Neural crest cell (in vitro differentiated cells): ENCODE results near the gene PMFBP1. TPM values are rescaled to one million over a fixed set of nuclear protein-coding genes. Genes with fewer than 3 reads are reported as not detected.

ENCODE experiments used
- DNase-seq: peaks from one replicate; pipeline ENCODE4 v3.0.0; 2021; ENCODE audit warnings: low read depth, mixed read lengths, low spot score
- H3K27ac Mint-ChIP-seq: one replicate; pipeline ENCODE4 v1.8.0; 2021; ENCODE audit warnings: mild to moderate bottlenecking, mixed read lengths; ENCODE audit not compliant: unreplicated experiment
- H3K27me3 Mint-ChIP-seq: 2 replicates; pipeline ENCODE4 v1.8.0; 2021; ENCODE audit warnings: low read depth, mild to moderate bottlenecking, mixed read lengths
- H3K36me3 Mint-ChIP-seq: 2 replicates; pipeline ENCODE4 v1.8.0; 2021; ENCODE audit warnings: low read depth, mild to moderate bottlenecking, mixed read lengths
- H3K4me1 Mint-ChIP-seq: 2 replicates; pipeline ENCODE4 v1.8.0; 2021; ENCODE audit warnings: mixed read lengths
- H3K4me3 Mint-ChIP-seq: one replicate; pipeline ENCODE4 v1.8.0; 2021; ENCODE audit warnings: mild to moderate bottlenecking, mixed read lengths
- H3K9me3 Mint-ChIP-seq: 2 replicates; pipeline ENCODE4 v1.8.0; 2021; ENCODE audit warnings: mixed read lengths
- CTCF ChIP-seq: fragments of 200-600 bp; sonication (generic); conservative IDR thresholded peaks from 2 replicates; pipeline ENCODE4 v1.5.0; 2021; ENCODE audit warnings: antibody characterized with exemption, mild to moderate bottlenecking
- total RNA-seq: library from RNA; stranded (reverse); gene quantifications from 2 replicates; pipeline ENCODE4 v1.2.1, GENCODE V29; 2021

PMFBP1 gene
- total RNA-seq, 1 donor from 2014 or later: 4.0 TPM

GRCh38 chr16:72164691-72165090 is 7.3 kb downstream of the PMFBP1 start:
- Mint-ChIP-seq H3K36me3 (peaks cover 4% of the 10 kb centered on the region), H3K27me3 (no peaks in the 10 kb centered on the region), H3K4me3 (no peak overlapping the region), H3K4me1 (no peaks in the 10 kb centered on the region), H3K27ac (no peak overlapping the region), H3K9me3 (peaks cover 3% of the 10 kb centered on the region)
- DNase-seq: no peak
- no peak for TF ChIP-seq CTCF

- Mint-ChIP-seq H3K27me3 (no peaks in the 10 kb centered on the region), H3K4me1 (no peaks in the 10 kb centered on the region), H3K36me3 (peaks cover 4% of the 10 kb centered on the region), H3K27ac (no peak overlapping the region), H3K9me3 (peaks cover 3% of the 10 kb centered on the region), H3K4me3 (no peak overlapping the region)
- no peak for DNase-seq
- TF ChIP-seq CTCF: no peak
Observed at GRCh38 chr16:72162105-72162692, 9.8 kb downstream of the PMFBP1 start.

- Mint-ChIP-seq H3K4me1 (no peaks in the 10 kb centered on the region), H3K27ac (no peak overlapping the region), H3K36me3 (peaks cover 4% of the 10 kb centered on the region), H3K27me3 (no peaks in the 10 kb centered on the region), H3K4me3 (no peak overlapping the region), H3K9me3 (peaks cover 3% of the 10 kb centered on the region)
- DNase-seq: no peak
- no peak for TF ChIP-seq CTCF
Observed at GRCh38 chr16:72159801-72160200, 12.2 kb downstream of the PMFBP1 start.

- no peak overlapping the region for H3K4me3 Mint-ChIP-seq
Observed at GRCh38 chr16:72159386-72159785, 12.6 kb downstream of the PMFBP1 start.

GRCh38 chr16:72149676-72150464 is 22.1 kb downstream of the PMFBP1 start:
- H3K9me3 Mint-ChIP-seq: no peaks in the 10 kb centered on the region
- H3K36me3 Mint-ChIP-seq: peaks cover 6% of the 10 kb centered on the region
- no peaks in the 10 kb centered on the region for H3K4me1 Mint-ChIP-seq
- no peak for TF ChIP-seq CTCF
- no peaks in the 10 kb centered on the region for H3K27me3 Mint-ChIP-seq
- no peak for DNase-seq
- H3K4me3 Mint-ChIP-seq: no peak overlapping the region
- H3K27ac Mint-ChIP-seq: no peak overlapping the region

More at GRCh38 chr16:72159386-72159785, 12.6 kb downstream of the PMFBP1 start:
- no peaks in the 10 kb centered on the region for H3K27me3 Mint-ChIP-seq
- DNase-seq: no peak
- H3K36me3 Mint-ChIP-seq: peaks cover 4% of the 10 kb centered on the region
- H3K4me1 Mint-ChIP-seq: no peaks in the 10 kb centered on the region
- no peak for TF ChIP-seq CTCF
- no peak overlapping the region for H3K27ac Mint-ChIP-seq
- H3K9me3 Mint-ChIP-seq: peaks cover 3% of the 10 kb centered on the region
